GM12873 (cell line): ENCODE results near the gene C6.

Source experiments
- TF ChIP-seq, protein P1 (sequence below): IDR thresholded peaks from 2 replicates; pipeline ENCODE4 v1.5.1; 2012; ENCODE audit warnings: low read depth, mild to moderate bottlenecking, moderate library complexity, low read length, control low read depth; ENCODE audit not compliant: insufficient read depth; ENCODE audit errors: missing control alignments

The C6 gene

DNA sequence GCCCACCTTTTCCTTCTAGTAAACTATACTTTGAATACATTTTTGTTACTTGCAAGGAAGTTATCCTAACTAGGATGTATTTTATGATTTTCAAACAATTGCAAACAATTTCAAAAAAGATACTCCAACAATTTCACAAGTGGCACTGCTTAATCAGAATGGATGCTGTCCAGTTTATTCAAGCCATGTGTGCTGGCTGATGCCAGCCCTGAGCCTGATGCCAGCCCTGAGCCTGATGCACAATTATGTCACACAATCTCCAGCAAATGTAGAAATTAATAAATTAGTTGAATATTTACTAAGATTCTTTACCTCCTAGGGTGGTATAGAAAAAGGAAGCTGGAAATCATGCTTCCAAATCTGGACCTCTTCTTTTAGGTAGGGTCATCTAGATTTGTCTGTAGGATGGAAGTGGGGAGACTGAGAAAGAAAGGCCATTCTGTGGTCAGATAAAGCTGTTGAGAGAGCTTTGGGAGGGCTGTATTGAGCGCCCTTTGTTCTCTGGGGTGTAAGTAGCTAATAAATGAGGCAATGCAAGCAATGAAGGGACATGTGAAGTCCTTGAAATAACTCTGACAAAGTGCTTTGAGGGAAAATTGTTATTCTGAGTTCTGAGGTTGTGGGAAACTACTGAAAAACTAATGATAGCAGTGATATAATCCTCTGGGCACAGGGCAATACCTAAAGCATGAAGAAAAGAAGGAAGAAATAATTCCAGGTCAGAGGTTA, 5.8 kb upstream of the C6 start:
- TF ChIP-seq, protein P1, sequence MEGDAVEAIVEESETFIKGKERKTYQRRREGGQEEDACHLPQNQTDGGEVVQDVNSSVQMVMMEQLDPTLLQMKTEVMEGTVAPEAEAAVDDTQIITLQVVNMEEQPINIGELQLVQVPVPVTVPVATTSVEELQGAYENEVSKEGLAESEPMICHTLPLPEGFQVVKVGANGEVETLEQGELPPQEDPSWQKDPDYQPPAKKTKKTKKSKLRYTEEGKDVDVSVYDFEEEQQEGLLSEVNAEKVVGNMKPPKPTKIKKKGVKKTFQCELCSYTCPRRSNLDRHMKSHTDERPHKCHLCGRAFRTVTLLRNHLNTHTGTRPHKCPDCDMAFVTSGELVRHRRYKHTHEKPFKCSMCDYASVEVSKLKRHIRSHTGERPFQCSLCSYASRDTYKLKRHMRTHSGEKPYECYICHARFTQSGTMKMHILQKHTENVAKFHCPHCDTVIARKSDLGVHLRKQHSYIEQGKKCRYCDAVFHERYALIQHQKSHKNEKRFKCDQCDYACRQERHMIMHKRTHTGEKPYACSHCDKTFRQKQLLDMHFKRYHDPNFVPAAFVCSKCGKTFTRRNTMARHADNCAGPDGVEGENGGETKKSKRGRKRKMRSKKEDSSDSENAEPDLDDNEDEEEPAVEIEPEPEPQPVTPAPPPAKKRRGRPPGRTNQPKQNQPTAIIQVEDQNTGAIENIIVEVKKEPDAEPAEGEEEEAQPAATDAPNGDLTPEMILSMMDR, result no peak

DNA sequence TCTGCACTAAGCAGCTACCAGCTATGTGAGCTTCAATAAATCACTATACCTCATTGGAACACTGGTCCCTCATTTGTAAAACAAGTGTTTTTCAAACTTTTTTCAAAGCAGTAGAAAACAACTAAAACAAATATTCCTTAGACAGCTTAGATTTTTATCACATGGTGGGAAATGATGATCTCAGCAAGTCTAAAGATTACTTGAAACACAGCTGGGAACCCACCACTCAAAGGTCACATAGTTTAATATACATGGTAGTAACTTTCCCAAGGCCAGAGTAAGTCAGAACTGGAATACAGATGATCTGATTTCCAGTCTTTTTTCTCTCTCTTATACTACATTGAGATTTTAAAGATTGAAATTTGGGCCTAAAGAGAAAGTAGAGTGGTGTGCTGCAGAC, 850 bp upstream of the C6 start:
- TF ChIP-seq, protein P1, result no peak

DNA sequence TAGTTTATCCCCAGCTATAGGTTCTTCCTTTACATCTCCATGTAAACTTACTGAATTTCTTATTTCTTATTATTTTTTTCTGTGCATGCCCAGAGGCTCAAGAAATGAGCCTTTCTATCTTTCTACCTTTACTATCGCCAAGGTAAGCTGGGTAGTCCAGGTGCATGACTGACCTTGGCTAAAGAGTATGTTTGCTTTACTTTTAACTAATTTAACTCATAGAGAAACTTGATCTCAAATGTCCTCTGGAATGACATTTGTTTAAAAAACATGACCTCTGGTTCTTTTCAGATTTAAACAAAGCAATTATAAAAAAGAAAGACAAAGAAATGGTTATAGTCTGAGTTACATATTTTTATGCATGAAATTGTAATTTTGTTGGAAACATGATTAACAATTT, 397 bp downstream of the C6 start:
- TF ChIP-seq, protein P1, result no peak

DNA sequence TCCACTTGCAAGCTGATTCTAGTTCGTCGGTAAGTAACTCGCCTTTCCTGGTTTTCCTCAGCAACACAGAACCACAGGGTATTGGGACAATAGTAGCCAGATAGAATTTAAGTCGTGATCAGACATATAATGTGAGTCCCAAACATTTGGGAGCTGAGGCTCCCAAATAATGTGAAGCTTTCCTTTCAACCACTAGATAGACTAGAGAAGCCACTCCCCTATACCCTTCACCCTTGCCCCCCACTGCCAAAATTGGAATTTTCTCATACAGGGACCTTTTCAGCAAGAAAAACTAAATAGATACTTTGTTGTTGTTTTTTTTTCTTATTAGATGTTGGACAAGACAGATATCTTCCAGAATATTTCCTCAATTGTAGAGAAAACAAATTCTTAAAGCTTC, 1.9 kb downstream of the C6 start:
- TF ChIP-seq, protein P1, result no peak

DNA sequence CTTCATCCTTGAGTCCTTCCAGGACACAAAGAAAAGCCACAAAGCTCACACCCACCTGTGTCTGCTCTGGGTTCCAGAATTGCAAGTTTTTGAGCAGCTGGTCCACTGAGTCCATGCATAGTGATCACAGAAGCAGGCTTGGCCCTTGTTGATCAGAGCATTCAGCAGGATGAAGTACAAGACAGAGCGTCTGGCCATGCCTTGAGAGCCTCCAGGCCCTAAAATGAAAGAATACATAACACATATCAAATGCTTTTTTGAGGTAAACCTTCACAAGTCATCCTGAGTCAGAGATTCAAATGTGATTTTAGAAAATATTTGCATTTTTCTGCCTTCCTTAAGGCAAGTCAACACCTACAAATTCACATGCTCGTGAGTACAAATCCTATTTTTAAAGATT, 10.3 kb downstream of the C6 start:
- TF ChIP-seq, protein P1, result no peak

DNA sequence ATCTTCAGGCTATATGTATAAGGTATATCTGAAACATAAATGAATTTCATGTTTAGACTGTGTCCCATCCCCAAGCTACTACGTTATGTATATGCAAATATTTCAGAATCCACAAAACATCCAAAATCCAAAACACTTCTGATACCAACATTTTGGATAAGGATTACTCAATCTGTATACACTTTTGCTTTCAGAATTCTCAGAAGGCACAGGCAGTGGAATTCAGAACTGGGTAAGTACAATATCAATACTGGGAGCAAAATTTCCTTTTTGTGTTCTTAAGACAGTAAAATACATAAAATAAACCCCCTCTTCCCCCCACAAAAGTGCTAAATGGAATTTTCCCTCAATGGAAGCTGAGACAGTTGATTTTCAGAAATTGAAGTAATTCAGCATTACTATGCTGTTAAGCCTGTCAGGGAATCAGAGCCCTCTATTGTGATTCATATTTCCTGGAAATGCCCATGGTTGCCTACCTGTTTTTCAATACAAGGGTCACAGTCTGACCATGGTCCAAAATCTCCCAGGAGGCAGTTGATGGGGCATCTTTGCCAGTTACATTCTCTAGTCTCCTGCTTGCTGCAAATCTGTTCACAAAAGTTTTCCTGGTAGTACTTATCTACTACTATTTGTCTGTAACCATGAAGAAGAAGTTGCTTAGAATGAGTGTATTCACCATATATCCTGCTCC, 12.1 kb downstream of the C6 start:
- TF ChIP-seq, protein P1, result no peak

DNA sequence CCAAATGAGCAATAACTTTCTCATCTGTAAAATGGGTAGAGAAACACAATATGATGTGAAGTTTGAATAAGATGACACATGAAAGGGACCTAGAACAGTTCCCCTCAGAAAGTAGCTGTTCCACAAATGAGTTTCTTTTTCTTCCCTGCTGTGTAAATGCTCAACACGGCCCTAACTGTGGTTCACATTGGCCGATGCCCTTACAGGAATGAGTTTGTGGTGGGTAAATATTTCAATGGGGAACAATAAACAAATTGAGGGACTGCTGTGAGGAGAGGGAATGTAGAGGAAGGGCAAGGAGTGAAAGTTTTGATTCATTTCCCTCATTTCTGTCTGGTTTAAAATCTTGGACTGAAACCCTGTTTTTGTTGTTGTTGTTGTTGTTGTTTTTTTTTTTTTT, 12.8 kb downstream of the C6 start:
- TF ChIP-seq, protein P1, result no peak
